OCI-LY3 (cell line): ENCODE measurements around the gene AAMP.

ENCODE experiments used
- H2AFZ ChIP-seq: fragments of 200-600, 300-600 bp; shearing (Covaris generic); 2 replicates; pipeline ENCODE4 v1.6.0; 2014; ENCODE audit warnings: antibody characterized with exemption, low read depth, low read length
- H3K27ac ChIP-seq: fragments of 200-600, 300-600 bp; sonication (generic); 2 replicates; pipeline ENCODE4 v1.5.1; 2014; ENCODE audit warnings: mild to moderate bottlenecking, low read length, moderate library complexity, mixed read lengths
- H3K27me3 ChIP-seq: fragments of 200-600, 300-600 bp; sonication (generic); 2 replicates; pipeline ENCODE4 v1.6.1; 2014; ENCODE audit warnings: low read depth, low read length, mixed read lengths
- H3K36me3 ChIP-seq: fragments of 200-600, 300-600 bp; sonication (generic); replicated peaks from 2 replicates; pipeline ENCODE3; 2014; ENCODE audit warnings: low read depth, low read length, mixed read lengths
- H3K4me1 ChIP-seq: fragments of 300-600, 200-600 bp; sonication (generic); 2 replicates; pipeline ENCODE4 v1.6.1; 2014; ENCODE audit warnings: low read length, mixed read lengths
- H3K4me2 ChIP-seq: fragments of 200-600, 300-600 bp; sonication (generic); 2 replicates; pipeline ENCODE4 v1.6.1; 2014; ENCODE audit warnings: low read length, mixed read lengths
- H3K4me3 ChIP-seq: fragments of 300-600, 200-600 bp; sonication (generic); 2 replicates; pipeline ENCODE4 v1.5.1; 2014; ENCODE audit warnings: antibody characterized with exemption, mild to moderate bottlenecking, low read length, moderate library complexity
- H3K79me2 ChIP-seq: fragments of 300-600, 200-600 bp; shearing (Covaris generic); 2 replicates; pipeline ENCODE4 v1.6.1; 2014; ENCODE audit warnings: mild to moderate bottlenecking, low read length, mixed read lengths
- H3K9ac ChIP-seq: fragments of 300-600, 200-600 bp; shearing (Covaris generic); 2 replicates; pipeline ENCODE4 v1.6.0; 2014; ENCODE audit warnings: mild to moderate bottlenecking, low read length, moderate library complexity
- H3K9me3 ChIP-seq: fragments of 200-600, 300-600 bp; shearing (Covaris generic); 2 replicates; pipeline ENCODE4 v1.6.1; 2014; ENCODE audit warnings: low read length, mixed read lengths; ENCODE audit not compliant: insufficient read depth
- H4K20me1 ChIP-seq: fragments of 200-600, 300-600 bp; sonication (generic); 2 replicates; pipeline ENCODE4 v1.6.1; 2016; ENCODE audit warnings: low read length, mixed read lengths; ENCODE audit not compliant: insufficient read depth
- CTCF ChIP-seq: fragments of 200-600, 300-600 bp; sonication (generic); IDR thresholded peaks from 2 replicates; pipeline ENCODE4 v1.5.1; 2014; ENCODE audit warnings: antibody characterized with exemption, low read length, low read depth
- EZH2phosphoT487 ChIP-seq: fragments of 200-600 bp; shearing (Covaris generic); IDR thresholded peaks from 2 replicates; pipeline ENCODE4 v1.6.1; 2018; ENCODE audit warnings: antibody characterized with exemption, mixed run types, low read depth

AAMP gene

GRCh38 chr2:218223046-218223445 is 46.9 kb downstream of the AAMP start:
- Histone ChIP-seq H3K36me3 (peaks cover 67% of the 10 kb centered on the region), H2AFZ (no peak overlapping the region), H3K9me3 (no peaks in the 10 kb centered on the region), H3K27ac (peak overlapping the region; percentile 100), H3K9ac (peak overlapping the region; percentile 76), H3K79me2 (peaks cover 94% of the 10 kb centered on the region), H4K20me1 (peaks cover 68% of the 10 kb centered on the region), H3K4me3 (peak overlapping the region; percentile 97), H3K27me3 (no peaks in the 10 kb centered on the region), H3K4me2 (peak overlapping the region; percentile 97), H3K4me1 (peaks cover 90% of the 10 kb centered on the region)
- TF ChIP-seq EZH2phosphoT487 (no peak), CTCF (no peak)

DNA sequence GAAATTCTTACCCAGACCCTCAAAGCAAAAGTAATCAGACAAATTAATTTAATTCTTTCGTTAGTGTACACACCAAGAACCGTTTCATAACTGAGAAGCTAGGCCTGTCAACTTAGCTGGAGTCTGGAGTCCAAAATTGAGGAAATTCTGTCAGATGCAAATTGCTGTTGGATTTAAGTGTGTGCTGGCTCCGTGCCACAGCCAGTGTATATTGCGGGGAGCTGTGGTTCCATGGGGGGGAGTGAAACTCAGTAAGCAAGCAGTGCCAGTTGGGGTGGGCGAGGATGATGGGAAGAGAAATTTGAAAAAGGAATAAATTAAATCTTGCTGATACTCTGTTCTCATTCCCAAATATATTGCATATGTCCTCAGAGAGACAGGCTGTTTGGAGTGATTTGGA is 48.9 kb downstream of the AAMP start:
- Histone ChIP-seq H3K4me3 (peak overlapping the region; percentile 97), H3K36me3 (peaks cover 59% of the 10 kb centered on the region), H2AFZ (no peak overlapping the region), H3K27me3 (no peaks in the 10 kb centered on the region), H3K4me1 (peaks cover 77% of the 10 kb centered on the region), H3K9ac (peak overlapping the region; percentile 100), H3K9me3 (no peaks in the 10 kb centered on the region), H3K4me2 (peak overlapping the region; percentile 97), H3K79me2 (peaks cover 92% of the 10 kb centered on the region), H4K20me1 (peaks cover 61% of the 10 kb centered on the region), H3K27ac (peak overlapping the region; percentile 100)
- no peak for TF ChIP-seq EZH2phosphoT487
- TF ChIP-seq CTCF, result no peak

DNA sequence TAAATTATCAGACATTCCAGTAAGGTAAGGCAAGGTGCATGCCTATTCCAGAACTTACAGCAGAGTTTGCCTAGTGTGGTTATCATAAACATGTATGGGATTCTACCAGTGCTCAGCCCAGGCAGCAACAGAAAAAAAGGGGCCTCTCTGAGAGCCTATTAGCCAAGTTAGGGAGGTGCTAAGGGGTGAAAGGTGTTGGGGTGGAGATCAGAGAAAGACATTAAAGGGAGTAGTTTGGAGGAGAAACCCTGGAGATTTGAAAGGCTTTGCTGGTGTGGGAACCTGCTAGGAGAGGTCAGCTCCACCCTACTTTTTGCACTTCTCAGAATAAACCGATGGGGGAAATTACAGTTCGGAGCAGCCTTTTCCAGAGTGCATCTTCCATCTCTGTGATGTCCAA is 50.0 kb downstream of the AAMP start:
- peak overlapping the region; percentile 97 for H3K4me2 ChIP-seq
- peak overlapping the region; percentile 97 for H3K4me3 ChIP-seq
- H3K4me1 ChIP-seq, result peaks cover 67% of the 10 kb centered on the region
- no peaks in the 10 kb centered on the region for H3K9me3 ChIP-seq
- peaks cover 83% of the 10 kb centered on the region for H3K79me2 ChIP-seq
- H3K9ac ChIP-seq, result peak overlapping the region; percentile 100
- H3K27me3 ChIP-seq, result no peaks in the 10 kb centered on the region
- peaks cover 50% of the 10 kb centered on the region for H3K36me3 ChIP-seq
- peak overlapping the region; percentile 100 for H3K27ac ChIP-seq
- TF ChIP-seq CTCF, result no peak
- no peak for TF ChIP-seq EZH2phosphoT487
- no peak overlapping the region for H2AFZ ChIP-seq
- H4K20me1 ChIP-seq, result peaks cover 51% of the 10 kb centered on the region

- Histone ChIP-seq H3K4me2 (peak overlapping the region; percentile 97), H3K36me3 (peaks cover 37% of the 10 kb centered on the region), H3K4me1 (peaks cover 53% of the 10 kb centered on the region), H3K9ac (peak overlapping the region; percentile 100), H3K79me2 (peaks cover 69% of the 10 kb centered on the region), H2AFZ (no peak overlapping the region), H3K27ac (peak overlapping the region; percentile 100), H4K20me1 (peaks cover 37% of the 10 kb centered on the region), H3K27me3 (no peaks in the 10 kb centered on the region), H3K9me3 (no peaks in the 10 kb centered on the region), H3K4me3 (peak overlapping the region; percentile 97)
- TF ChIP-seq EZH2phosphoT487 (no peak), CTCF (no peak)
Measured at GRCh38 chr2:218218268-218219185, 51.4 kb downstream of the AAMP start.
